Activated T-cell treated with anti-CD3 and anti-CD28 coated beads, Interleukin-2, amount 50 U/mL, for 24 hours (primary cell): ENCODE measurements around the gene ZNF217.
"Not testable (repeated sequence)": the region's sequence is repeated elsewhere in the genome, so short reads cannot be mapped to it uniquely, and the experiment has no call there.

Source experiments
- DNase-seq: peaks from one replicate; pipeline ENCODE4 v3.0.0-alpha.2; 2020
- H3K27ac Mint-ChIP-seq: 2 replicates; pipeline ENCODE4 v1.8.0; 2020; ENCODE audit warnings: mild to moderate bottlenecking, mixed read lengths
- H3K27me3 Mint-ChIP-seq: 2 replicates; pipeline ENCODE4 v1.8.0; 2020; ENCODE audit warnings: mixed read lengths
- H3K36me3 Mint-ChIP-seq: 2 replicates; pipeline ENCODE4 v1.8.0; 2020; ENCODE audit warnings: low read depth, mixed read lengths
- H3K4me1 Mint-ChIP-seq: 2 replicates; pipeline ENCODE4 v1.8.0; 2020; ENCODE audit warnings: low read depth, mixed read lengths
- H3K4me3 Mint-ChIP-seq: 2 replicates; pipeline ENCODE4 v1.8.0; 2020; ENCODE audit warnings: mild to moderate bottlenecking, moderate library complexity, mixed read lengths
- H3K9me3 Mint-ChIP-seq: 2 replicates; pipeline ENCODE4 v1.8.0; 2020; ENCODE audit warnings: mixed read lengths

ZNF217 gene

DNA sequence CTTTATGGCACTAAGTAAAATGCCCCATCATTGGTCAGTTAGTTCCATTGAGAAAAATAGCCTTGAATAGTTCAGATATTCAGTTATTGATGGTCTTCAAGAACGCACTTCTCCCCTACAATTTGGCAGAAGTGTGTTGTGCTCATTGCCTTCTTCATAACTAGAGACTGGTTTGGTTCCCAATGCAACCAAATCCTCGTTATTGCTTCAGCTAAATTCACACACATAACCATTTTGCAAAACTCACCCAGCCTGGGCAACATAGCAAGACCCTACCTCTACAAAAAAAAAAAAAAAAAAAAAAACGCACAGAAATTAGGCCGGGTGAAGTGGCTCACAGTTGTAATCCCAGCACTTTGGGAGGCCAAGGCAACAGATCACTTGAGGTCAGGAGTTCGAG is 32.1 kb downstream of the ZNF217 start:
- Mint-ChIP-seq H3K27me3 (no peaks in the 10 kb centered on the region), H3K36me3 (peaks cover 35% of the 10 kb centered on the region), H3K4me1 (peaks cover 3% of the 10 kb centered on the region), H3K27ac (no peak overlapping the region), H3K4me3 (no peak overlapping the region), H3K9me3 (no peaks in the 10 kb centered on the region)
- DNase-seq, result no peak

DNA sequence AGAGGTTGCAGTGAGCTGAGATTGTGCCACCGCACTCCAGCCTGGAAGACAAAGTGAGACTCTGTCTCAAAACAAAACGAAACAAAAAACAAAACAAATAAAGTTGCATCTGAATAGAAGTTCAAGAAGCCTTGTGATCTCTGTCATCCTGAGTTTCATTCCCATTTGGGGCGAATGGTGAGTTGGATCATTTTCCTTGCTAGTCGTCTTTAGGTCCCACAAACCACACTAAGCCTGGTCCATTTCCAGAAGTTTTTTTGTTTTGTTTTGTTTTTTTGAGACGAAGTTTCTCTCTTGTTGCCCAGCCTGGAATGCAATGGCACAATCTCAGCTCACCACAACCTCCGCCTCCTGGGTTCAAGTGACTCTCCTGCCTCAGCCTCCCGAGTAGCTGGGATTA is 33.8 kb downstream of the ZNF217 start:
- DNase-seq, result no peak
- Mint-ChIP-seq H3K27me3 (no peaks in the 10 kb centered on the region), H3K9me3 (no peaks in the 10 kb centered on the region), H3K27ac (no peak overlapping the region), H3K36me3 (peaks cover 20% of the 10 kb centered on the region), H3K4me1 (peaks cover 2% of the 10 kb centered on the region), H3K4me3 (no peak overlapping the region)

DNA sequence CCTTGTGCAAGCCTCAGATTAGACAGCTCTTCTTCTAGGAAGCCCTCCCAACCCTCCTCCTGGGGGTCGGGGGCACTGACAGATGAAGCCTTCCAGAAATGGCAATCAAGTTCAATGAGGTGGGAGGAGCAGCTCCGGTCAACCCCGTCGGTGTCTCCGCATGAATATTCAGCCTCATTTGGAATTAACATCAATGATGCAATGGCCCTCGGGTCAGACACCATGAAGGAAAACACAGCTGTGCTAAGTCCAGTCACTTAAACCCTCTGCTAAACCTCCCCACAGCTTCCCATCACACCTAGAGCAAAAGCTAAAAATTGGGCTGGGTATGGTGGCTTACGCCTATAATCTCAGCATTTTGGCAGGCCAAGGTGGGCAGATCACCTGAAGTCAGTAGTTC is 36.5 kb downstream of the ZNF217 start:
- H3K27me3 Mint-ChIP-seq, result no peaks in the 10 kb centered on the region
- no peak for DNase-seq
- no peak overlapping the region for H3K27ac Mint-ChIP-seq
- peaks cover 13% of the 10 kb centered on the region for H3K36me3 Mint-ChIP-seq
- no peaks in the 10 kb centered on the region for H3K9me3 Mint-ChIP-seq
- no peak overlapping the region for H3K4me3 Mint-ChIP-seq
- no peaks in the 10 kb centered on the region for H3K4me1 Mint-ChIP-seq

DNA sequence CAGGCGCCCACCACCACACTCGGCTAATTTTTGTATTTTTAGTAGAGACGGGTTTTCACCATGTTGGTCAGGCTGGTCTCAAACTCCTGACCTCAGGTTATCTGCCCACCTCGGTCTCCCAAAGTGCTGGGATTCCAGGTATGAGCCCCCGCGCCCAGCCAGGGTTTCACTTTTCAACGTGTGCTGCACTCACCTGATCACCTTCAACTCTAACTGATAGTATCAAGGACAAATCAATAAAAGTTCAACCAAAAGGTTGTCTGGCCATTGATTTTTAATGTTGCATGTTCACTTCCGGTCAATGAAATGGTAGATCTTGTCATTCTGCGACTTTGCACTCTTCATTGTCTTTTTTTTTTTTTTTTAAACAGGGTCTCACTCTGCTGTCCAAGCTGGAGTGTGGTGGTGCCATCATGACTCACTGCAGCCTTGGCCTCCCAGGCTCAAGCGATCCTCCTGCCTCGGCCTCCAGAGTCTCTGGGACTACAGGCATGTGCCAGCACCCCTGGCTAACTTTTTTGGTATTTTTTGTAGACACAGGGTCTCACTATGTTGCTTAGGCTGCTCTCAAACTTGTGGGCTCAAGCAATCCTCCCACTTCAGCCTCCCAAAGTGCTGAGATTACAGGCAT is 37.3 kb downstream of the ZNF217 start:
- no peak overlapping the region for H3K27ac Mint-ChIP-seq
- no peaks in the 10 kb centered on the region for H3K27me3 Mint-ChIP-seq
- no peaks in the 10 kb centered on the region for H3K4me1 Mint-ChIP-seq

DNA sequence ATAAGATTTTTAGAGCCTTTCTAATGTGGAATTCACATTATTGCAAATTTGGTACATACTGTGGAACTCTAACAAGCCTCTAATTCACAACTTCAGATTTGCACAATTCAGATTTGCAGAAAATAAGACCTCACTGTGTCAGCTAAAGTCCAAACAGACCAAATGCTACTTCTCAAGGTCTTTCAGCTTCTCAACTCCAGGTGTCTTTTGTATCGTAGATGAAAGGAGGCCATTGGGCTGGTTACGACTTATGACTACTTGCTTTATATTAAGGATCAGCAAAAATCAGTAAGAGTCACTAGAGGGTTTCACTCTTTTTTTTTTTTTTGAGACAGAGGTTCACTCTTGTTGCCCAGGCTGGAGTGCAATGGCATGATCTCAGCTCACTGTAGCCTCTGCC is 37.8 kb downstream of the ZNF217 start:
- H3K36me3 Mint-ChIP-seq, result peaks cover 13% of the 10 kb centered on the region
- H3K27ac Mint-ChIP-seq, result no peak overlapping the region
- no peaks in the 10 kb centered on the region for H3K9me3 Mint-ChIP-seq
- no peaks in the 10 kb centered on the region for H3K4me1 Mint-ChIP-seq
- no peaks in the 10 kb centered on the region for H3K27me3 Mint-ChIP-seq
- DNase-seq, result no peak
- no peak overlapping the region for H3K4me3 Mint-ChIP-seq

More for the DNA sequence above, 37.3 kb downstream of the ZNF217 start:
- Mint-ChIP-seq H3K36me3 (peaks cover 13% of the 10 kb centered on the region), H3K4me3 (no peak overlapping the region), H3K9me3 (no peaks in the 10 kb centered on the region)
- DNase-seq, result no peak

DNA sequence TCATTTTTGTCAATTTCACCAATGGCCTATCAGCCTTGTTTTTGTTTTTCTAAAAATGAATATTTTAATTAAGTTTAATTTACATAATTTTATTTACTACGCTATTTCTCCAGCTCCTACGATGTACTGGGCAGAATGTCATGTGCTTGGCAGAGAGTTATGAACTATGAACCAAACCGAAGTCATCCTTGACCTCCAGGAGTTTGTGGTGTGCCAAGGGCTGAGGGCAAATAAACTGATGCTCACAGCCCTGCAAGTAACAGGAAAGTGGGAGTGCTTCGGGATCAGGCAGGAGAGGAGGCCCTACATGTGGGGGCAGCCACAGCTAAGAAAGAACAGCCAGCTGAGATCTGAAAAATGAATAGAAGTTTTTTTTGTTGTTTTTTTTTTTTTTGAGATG is 38.6 kb downstream of the ZNF217 start:
- Mint-ChIP-seq H3K27ac (no peak overlapping the region), H3K4me1 (no peaks in the 10 kb centered on the region), H3K27me3 (no peaks in the 10 kb centered on the region), H3K4me3 (no peak overlapping the region), H3K9me3 (no peaks in the 10 kb centered on the region), H3K36me3 (peaks cover 8% of the 10 kb centered on the region)
- DNase-seq, result no peak

DNA sequence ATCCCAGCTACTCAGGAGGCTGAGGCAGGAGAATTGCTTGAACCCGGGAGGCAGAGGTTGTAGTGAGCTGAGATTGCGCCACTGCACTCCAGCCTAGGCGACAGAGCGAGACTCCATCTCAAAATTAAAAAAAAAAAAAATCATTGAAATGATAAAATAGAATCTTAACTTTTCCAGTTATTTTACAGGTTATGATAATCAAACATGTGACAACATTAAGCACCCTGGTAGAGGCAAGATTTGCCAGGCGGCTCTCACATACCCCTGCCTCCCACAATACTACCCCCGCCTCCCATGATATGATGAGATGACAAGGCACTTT is 41.1 kb downstream of the ZNF217 start:
- not testable (repeated sequence) for H3K27ac Mint-ChIP-seq, H3K36me3 Mint-ChIP-seq, H3K4me1 Mint-ChIP-seq, DNase-seq, H3K9me3 Mint-ChIP-seq, H3K4me3 Mint-ChIP-seq, H3K27me3 Mint-ChIP-seq

DNA sequence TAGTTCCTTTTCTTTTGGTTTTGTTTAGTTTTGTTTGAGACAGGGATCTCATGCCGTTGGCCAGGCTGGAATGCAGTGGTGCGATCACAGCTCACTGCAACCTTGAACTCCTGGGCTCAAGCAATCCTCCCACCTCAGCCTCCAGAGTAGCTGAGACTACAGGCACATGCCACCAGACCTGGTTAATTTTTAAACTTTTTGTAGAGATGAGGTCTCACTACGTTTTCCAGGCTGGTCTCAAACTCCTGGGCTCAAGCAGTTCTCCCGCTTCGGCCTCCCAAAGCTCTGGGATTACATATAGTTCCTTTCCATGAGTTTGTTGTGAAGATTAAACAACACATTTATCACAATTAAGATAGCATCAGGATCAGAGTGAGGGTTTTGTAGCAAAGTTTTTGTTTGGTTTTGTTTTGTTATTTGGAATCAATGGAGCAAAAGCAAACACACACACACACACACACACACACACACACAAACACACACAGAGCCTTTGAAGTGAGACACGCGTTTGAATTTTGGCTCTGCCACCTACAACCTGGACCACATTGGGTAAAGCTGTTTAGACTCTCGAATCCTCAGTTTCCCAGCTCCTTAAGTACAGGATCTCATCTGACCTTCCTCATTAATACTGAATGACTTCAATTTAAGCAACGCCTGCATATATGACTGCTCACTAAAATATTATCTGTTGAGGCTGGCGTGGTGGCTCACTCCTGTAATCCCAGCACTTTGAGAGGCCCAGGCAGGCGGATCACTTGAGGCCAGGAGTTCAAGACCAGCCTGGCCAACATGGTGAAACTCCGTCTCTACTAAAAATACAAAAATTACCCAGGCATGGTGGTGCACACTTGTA is 41.7 kb downstream of the ZNF217 start:
- DNase-seq, H3K4me1 Mint-ChIP-seq, H3K27me3 Mint-ChIP-seq, H3K9me3 Mint-ChIP-seq, H3K27ac Mint-ChIP-seq, H3K36me3 Mint-ChIP-seq, H3K4me3 Mint-ChIP-seq: not testable (repeated sequence)

DNA sequence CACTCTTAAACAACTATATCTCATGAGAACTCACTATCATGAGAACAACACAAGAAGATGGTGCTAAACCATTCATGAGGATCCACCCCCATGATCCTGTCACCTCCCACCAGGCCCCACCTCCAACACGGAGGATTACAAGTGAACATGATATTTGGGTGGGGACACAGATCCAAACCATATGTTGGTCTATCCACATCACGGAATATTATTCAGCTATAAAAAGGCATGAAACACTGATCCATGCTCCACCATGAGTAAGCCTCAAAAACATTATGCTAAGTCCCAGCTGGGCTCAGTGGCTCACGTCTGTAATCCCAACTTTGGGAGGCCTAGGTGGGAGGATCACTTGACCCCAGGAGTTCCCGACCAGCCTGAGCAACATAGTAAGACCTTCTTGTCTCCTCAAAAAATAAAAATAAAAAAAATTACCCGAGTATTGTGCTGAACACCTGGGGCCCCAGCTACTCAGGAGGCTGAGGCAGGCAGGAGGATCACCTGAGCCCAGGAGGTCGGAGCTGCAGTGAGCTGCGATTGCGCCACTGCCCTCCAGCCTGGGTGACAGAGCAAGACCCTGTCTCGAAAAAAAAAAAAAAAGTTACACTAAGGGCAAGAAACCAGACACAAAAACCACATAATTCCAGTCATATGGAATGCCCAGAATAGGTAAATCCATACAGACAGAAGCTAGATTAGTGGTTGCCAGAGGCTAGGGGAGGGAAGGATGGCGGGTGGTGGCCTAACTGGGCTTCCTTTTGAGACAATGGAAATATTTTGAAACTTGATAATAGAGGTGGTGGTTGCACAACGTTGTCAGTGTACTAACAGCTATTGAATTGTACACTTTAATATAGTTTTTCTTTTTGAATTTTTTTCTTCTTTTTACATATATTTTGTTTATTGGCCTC is 43.1 kb downstream of the ZNF217 start:
- no peaks in the 10 kb centered on the region for H3K36me3 Mint-ChIP-seq
- no peak for DNase-seq
- no peaks in the 10 kb centered on the region for H3K27me3 Mint-ChIP-seq
- no peak overlapping the region for H3K27ac Mint-ChIP-seq
- H3K9me3 Mint-ChIP-seq, result no peaks in the 10 kb centered on the region
- peaks cover 5% of the 10 kb centered on the region for H3K4me1 Mint-ChIP-seq
- H3K4me3 Mint-ChIP-seq, result no peak overlapping the region

DNA sequence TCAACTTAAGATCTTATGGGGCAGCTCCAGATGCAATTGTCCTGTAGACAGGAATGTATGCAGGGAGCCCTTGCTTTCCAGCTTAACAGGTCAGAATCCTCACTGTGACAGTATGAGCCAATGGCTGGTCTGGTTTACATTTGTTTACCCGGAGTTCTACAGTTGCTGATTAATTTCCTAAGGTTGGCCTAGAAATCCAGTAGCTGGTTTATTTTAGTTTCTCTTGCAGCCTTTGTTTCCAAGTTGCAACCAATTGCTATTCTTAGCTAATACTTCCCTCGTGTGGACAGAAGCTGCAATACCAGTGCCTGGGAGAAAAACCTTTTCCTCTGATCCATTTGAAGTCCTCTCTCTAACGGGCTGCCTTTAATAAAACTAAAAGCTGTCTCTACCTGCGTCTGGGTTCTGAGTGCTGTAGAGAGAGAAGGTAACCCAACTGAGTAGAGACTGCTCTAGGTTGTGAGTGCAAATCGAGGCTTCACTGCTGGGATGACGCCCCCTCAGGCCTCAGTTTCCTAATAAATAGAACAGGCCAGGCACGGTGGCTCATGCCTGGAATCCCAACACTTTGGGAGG is 45.9 kb downstream of the ZNF217 start:
- Mint-ChIP-seq H3K9me3 (no peaks in the 10 kb centered on the region), H3K4me1 (peaks cover 5% of the 10 kb centered on the region), H3K36me3 (no peaks in the 10 kb centered on the region), H3K27me3 (no peaks in the 10 kb centered on the region), H3K4me3 (no peak overlapping the region), H3K27ac (no peak overlapping the region)
- DNase-seq, result no peak

DNA sequence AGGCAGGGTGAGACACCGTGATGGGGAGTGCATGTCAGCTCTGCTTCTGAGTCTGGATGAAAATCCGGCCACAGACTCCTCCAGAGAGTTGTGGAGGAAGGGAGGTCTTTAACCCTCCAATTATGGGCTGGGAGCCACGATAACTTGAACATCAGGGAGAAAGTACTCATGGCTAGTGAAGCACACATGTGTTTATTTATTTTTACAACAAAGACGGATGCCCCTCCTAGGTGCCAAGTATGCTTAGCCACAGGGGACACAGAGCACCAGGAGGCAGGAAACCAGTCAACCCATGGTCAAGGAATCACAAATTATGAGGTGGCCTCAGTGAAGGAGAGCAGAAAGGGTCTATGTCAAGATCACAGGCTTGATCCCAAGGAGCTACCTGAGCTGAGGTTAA is 54.1 kb downstream of the ZNF217 start:
- Mint-ChIP-seq H3K9me3 (no peaks in the 10 kb centered on the region), H3K27ac (no peak overlapping the region), H3K36me3 (no peaks in the 10 kb centered on the region), H3K4me3 (no peak overlapping the region), H3K27me3 (no peaks in the 10 kb centered on the region), H3K4me1 (no peaks in the 10 kb centered on the region)
- no peak for DNase-seq

DNA sequence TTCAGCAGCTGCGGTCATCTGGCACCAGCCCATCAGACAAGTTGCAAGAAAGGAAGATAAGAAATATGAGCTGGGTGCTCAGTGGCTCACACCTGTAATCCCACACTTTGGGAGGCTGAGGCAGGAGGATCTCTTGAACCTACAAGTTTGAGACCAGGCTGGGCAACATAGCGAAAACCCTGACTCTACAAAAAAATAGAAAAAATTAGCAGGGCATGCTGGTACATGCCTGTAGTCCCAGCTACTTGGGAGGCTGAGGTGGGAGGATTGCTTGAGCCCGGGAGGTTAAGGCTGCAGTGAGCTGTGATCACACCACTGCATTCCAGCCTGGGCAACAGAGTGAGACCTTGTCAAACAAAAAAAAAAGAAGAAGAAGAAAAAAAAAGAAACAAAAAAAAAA is 57.3 kb downstream of the ZNF217 start:
- not testable (repeated sequence) for H3K9me3 Mint-ChIP-seq, H3K27me3 Mint-ChIP-seq, H3K27ac Mint-ChIP-seq, H3K4me1 Mint-ChIP-seq, H3K4me3 Mint-ChIP-seq, H3K36me3 Mint-ChIP-seq, DNase-seq

DNA sequence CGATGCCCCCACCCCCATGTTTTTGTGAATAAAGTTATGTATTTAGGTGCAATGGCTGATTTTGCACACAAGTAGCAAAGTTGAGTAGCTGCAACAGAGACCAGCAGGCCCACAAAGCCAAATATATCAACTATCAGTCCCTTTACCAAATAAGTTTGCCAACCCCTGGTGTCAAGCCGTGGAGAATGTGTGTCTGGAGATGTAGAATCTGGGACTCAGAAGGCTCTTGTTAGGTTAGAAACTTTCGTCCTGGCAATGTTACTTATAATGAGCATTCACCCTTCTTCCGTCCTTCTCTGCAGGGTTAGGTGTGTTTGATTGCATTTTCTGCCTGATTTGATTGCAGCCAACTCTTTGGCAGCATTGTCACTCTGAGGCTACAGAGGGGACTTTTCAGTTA is 57.8 kb downstream of the ZNF217 start:
- DNase-seq, result no peak
- no peaks in the 10 kb centered on the region for H3K36me3 Mint-ChIP-seq
- no peaks in the 10 kb centered on the region for H3K4me1 Mint-ChIP-seq
- H3K27me3 Mint-ChIP-seq, result no peaks in the 10 kb centered on the region
- H3K9me3 Mint-ChIP-seq, result no peaks in the 10 kb centered on the region
- no peak overlapping the region for H3K27ac Mint-ChIP-seq
- no peak overlapping the region for H3K4me3 Mint-ChIP-seq

DNA sequence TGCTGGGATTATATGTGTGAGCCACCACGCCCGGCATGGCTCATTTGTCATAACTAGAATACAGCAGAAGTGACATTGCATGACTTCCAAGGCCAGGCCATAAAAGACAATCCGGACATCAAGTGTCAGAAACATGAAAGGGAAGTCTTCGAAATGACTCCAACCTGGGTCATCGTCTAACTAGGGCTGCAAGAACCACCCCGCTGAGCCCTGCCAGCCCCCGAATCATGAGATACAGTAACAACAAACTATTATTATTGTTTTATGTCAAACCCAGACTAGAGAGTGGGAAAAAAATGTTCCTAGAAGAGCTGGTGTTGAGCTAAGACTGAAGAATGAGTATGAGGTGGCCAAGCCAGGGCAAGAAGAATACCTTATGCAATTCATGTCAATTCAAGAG is 59.6 kb downstream of the ZNF217 start:
- no peak for DNase-seq
- Mint-ChIP-seq H3K27ac (no peak overlapping the region), H3K36me3 (no peaks in the 10 kb centered on the region), H3K27me3 (no peaks in the 10 kb centered on the region), H3K4me3 (no peak overlapping the region), H3K9me3 (no peaks in the 10 kb centered on the region), H3K4me1 (no peaks in the 10 kb centered on the region)
